Stimulated activated memory B cell treated with anti-CD40 and anti-IgM and Interleukin-4, amounts not matched to agents 10 μg/mL and 1 μg/mL and 100 μg/mL, for 72 hours (primary cell): ENCODE data around the gene AMPD3.

ENCODE experiments used
- ATAC-seq: fragments of 150-1000 bp; cut with Tn5 transposase; 2 replicates; pipeline ENCODE4 v1.10.0; 2021
- H3K27ac Mint-ChIP-seq: one replicate; pipeline ENCODE4 v1.8.0; 2022; ENCODE audit warnings: mild to moderate bottlenecking, mixed read lengths
- H3K27me3 Mint-ChIP-seq: one replicate; pipeline ENCODE4 v1.8.0; 2022; ENCODE audit warnings: mixed read lengths
- H3K36me3 Mint-ChIP-seq: one replicate; pipeline ENCODE4 v1.8.0; 2022; ENCODE audit warnings: mixed read lengths
- H3K4me1 Mint-ChIP-seq: one replicate; pipeline ENCODE4 v1.8.0; 2022; ENCODE audit warnings: mixed read lengths
- H3K4me3 Mint-ChIP-seq: one replicate; pipeline ENCODE4 v1.8.0; 2022; ENCODE audit warnings: mild to moderate bottlenecking, moderate library complexity, mixed read lengths
- H3K9me3 Mint-ChIP-seq: one replicate; pipeline ENCODE4 v1.8.0; 2022; ENCODE audit warnings: mixed read lengths

Gene AMPD3

DNA sequence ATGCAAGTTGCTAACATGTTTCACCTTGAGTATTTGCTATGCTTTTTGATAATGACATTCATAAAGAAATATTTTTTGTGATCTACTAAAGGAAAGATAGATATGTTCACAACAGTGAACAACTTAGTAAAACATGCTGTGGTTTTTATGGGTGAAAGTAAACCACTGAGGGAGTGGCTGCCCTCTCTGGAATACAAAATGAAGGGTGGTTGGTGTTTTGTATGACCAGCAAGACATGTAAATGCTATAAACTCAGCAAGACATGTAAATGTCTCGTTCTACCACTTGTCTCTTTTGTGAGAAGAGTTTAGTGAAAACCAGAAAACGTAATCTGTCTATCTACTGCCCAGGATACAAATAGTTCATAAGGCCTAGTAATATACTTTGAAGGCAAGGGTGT is 7.6 kb upstream of the AMPD3 start:
- H3K27ac Mint-ChIP-seq, result no peak overlapping the region
- ATAC-seq, result no peak
- peaks cover 50% of the 10 kb centered on the region for H3K4me1 Mint-ChIP-seq
- no peaks in the 10 kb centered on the region for H3K27me3 Mint-ChIP-seq
- no peak overlapping the region for H3K4me3 Mint-ChIP-seq
- no peaks in the 10 kb centered on the region for H3K36me3 Mint-ChIP-seq
- H3K9me3 Mint-ChIP-seq, result no peaks in the 10 kb centered on the region

DNA sequence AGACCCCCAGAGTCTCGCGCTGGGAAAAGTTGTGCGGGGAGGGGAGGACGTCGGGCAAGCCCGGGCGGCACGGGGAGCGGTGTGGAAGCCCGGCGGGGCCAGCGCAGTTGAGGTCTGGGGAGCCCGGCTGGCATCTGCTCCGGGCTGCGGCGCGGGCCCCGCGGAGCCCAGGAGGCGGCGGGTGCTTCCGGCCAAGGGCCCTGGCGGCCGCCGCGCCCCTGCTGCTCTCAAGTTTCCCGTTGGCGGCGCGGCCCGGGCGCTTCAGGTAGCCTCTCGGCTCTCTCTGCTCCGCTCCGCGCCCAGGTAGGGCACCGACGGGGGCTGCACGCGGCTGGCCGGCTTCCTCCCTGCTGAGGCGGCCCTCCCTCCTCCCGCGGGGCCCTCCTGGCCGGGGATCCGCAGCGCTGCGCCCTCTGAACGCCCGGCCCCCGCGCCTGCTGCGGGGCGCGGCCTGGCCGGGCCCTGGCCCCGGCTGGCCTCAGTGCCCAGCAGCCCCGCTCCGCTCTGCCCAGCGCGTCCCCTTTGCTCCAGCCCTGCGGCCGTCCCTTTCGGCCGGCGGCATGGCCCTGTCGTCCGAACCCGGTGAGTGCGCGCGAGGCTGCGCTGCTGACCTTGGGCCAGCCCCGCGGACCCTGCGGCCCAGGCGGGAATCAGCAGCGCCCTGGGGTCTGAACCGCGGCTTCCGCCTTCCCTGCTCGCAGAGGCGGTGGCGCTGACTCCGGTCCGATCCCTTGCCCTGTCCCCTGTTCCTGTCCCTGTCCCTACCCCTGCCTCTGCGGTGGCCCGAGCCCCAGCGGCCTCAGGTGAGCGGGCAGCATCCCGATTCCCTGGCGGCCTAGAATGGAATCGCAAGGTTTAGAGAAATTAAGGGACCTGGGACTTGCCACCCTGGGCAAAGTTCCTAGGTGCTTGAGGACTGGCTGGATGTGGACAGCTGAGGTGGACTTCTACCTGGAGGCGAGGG is 4.3 kb upstream of the AMPD3 start:
- peak overlapping the region; percentile 91 for H3K27ac Mint-ChIP-seq
- H3K4me1 Mint-ChIP-seq, result peaks cover 54% of the 10 kb centered on the region
- peak; percentile 60 for ATAC-seq
- H3K9me3 Mint-ChIP-seq, result no peaks in the 10 kb centered on the region
- no peaks in the 10 kb centered on the region for H3K36me3 Mint-ChIP-seq
- H3K4me3 Mint-ChIP-seq, result peak overlapping the region; percentile 79
- no peaks in the 10 kb centered on the region for H3K27me3 Mint-ChIP-seq

DNA sequence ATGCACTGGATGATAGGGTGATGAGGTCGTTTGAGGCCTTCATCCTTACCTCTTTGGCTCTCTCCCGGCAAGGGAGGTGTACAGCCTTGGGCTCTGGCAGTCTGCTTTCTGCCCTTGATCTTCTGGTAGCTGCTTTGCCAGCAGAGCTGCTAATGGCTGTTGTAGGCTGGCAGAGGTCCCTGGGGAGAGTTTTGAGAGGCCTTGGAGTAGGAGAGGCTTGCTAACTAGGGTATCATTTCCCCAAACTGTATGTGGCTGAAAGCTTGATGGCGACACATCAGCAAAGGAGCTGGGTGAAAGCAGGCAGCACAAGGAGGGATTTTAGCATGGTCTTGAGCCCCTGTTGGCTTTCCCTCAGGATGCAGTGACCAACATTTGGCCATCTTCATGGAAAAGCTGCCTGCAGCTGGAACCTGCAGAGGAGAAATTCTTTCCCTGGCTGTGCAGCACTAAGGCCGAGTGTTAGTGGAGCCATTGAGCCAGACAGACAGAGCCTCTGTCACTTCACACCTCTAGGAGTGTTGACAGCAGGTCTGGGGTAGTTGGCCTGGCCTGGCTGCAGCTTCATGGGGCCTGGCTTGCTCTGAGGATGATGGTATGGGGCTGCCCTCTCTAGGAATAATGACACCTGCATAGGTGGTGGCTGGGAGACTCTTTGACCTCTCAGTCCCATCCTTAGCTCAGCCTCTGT is 3.5 kb upstream of the AMPD3 start:
- Mint-ChIP-seq H3K4me3 (peak overlapping the region; percentile 79), H3K27ac (peak overlapping the region; percentile 91), H3K36me3 (no peaks in the 10 kb centered on the region), H3K9me3 (no peaks in the 10 kb centered on the region), H3K4me1 (peaks cover 59% of the 10 kb centered on the region), H3K27me3 (no peaks in the 10 kb centered on the region)
- peak; percentile 58 for ATAC-seq

DNA sequence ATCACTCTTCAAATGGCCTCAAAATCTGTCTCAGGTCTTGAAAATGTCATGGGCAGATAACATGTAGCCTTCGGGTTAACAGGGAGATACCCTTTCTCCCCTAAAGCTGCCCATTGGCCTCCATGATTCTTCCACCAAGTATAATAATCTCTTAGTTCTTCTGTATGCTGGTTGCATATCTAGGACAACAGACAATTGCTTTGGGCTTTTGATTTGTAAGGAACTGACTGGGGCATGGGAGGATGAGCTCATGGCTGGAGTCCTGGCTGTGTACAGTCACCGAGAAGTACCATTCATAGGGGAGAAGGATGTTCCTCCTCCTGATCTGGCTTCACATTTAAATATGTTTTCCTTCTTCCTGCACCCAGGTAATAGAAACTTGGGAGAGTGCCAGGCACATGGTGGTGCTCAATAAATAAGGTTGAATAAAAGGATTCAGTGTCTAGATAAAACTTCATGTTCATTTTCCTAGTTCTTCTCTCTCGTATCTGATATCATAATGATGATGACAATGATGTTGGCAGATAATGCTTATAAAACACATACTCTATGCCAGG is 2.8 kb upstream of the AMPD3 start:
- ATAC-seq, result no peak
- Mint-ChIP-seq H3K36me3 (no peaks in the 10 kb centered on the region), H3K27me3 (no peaks in the 10 kb centered on the region), H3K4me1 (peaks cover 66% of the 10 kb centered on the region), H3K27ac (peak overlapping the region; percentile 91), H3K9me3 (no peaks in the 10 kb centered on the region), H3K4me3 (no peak overlapping the region)

DNA sequence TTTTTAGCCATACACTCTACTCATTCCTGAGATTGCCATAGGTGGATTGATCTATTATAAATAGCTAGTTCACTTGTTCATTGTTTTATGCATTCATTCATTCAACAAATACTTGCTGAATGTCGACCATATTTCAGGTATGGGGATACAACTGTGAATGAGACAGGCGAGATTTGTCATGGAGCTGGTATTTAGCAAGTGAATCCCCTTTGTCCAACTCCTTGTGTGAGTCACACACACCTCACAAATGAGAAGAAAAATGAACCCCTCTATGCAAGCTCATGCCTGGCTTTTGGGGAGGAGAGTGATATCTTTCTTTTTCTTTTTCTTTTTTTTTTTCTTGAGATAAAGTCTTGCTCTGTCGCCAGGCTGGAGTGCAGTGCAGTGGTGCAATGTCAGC is 1.8 kb upstream of the AMPD3 start:
- no peak overlapping the region for H3K4me3 Mint-ChIP-seq

DNA sequence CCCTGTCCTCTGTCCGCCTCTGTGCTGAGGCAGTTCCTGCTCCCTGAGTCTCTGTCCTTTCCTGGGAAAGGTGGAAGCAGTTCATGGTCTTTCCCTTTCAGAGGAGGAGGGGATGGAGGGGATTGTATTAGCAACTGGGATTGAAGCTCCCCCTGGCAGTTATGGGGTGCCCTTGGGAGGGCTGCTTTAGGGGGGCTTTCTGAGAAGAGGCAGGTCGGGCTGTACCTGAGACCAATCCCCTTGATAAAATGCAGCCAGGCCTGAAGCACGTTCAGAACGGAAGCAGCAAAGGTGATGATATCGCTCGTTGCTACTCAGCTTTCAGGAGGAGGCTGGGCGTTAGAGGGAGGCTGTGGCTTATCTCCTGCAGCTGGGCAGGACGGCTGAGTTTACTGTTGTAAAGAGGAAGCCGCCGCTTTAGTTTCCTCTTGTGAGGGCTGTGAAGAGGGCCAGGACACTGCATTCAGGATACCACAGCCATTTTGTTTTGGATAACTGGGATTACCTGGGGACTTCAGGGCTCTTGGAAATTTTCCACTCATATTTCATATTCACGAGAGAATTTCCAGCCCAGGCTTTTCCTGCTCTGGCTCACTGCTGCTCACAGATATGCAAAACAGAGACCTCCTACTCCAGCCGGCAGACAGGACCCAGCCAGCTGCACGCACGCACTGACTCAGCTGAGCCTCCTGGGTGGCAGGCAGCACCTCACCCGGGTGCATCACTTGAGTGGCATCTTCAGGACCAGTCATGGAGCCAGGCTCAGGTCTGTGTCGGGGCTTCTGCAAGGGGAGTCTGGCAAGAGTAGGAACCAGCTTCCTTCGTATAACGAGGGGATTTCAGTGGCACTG is 798 bp downstream of the AMPD3 start:
- H3K36me3 Mint-ChIP-seq, result no peaks in the 10 kb centered on the region
- peak; percentile 84 for ATAC-seq

More for the DNA sequence above, 1.8 kb upstream of the AMPD3 start:
- peaks cover 74% of the 10 kb centered on the region for H3K4me1 Mint-ChIP-seq
- no peaks in the 10 kb centered on the region for H3K36me3 Mint-ChIP-seq
- H3K9me3 Mint-ChIP-seq, result no peaks in the 10 kb centered on the region
- ATAC-seq, result no peak
- no peaks in the 10 kb centered on the region for H3K27me3 Mint-ChIP-seq
- H3K27ac Mint-ChIP-seq, result peak overlapping the region; percentile 95

DNA sequence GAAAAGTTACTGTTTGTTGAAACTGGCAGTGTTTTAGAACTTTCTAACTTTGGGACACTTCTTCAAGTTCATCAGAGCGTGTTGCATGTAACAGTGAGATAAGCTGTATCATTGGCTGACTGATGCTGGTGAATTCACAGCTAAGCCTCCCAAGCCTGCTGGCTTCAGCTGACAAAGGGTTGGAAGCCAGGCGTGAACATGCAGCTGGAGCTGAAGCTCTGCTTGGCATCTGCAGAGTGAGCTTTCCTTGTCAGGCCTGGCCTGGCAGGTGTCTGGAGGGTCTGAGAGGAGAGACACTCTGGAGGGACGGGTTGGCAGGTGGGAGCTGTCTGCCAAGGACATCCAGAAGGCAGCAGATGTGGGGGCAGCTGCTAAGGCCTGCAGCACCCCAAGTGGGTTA is 1.5 kb downstream of the AMPD3 start:
- Mint-ChIP-seq H3K27me3 (no peaks in the 10 kb centered on the region), H3K9me3 (no peaks in the 10 kb centered on the region), H3K36me3 (no peaks in the 10 kb centered on the region), H3K4me3 (peak overlapping the region; percentile 93), H3K4me1 (peaks cover 87% of the 10 kb centered on the region), H3K27ac (peak overlapping the region; percentile 95)
- no peak for ATAC-seq

More for the DNA sequence above, 798 bp downstream of the AMPD3 start:
- Mint-ChIP-seq H3K4me3 (peak overlapping the region; percentile 93), H3K9me3 (no peaks in the 10 kb centered on the region), H3K4me1 (peaks cover 85% of the 10 kb centered on the region), H3K27me3 (no peaks in the 10 kb centered on the region), H3K27ac (peak overlapping the region; percentile 95)

DNA sequence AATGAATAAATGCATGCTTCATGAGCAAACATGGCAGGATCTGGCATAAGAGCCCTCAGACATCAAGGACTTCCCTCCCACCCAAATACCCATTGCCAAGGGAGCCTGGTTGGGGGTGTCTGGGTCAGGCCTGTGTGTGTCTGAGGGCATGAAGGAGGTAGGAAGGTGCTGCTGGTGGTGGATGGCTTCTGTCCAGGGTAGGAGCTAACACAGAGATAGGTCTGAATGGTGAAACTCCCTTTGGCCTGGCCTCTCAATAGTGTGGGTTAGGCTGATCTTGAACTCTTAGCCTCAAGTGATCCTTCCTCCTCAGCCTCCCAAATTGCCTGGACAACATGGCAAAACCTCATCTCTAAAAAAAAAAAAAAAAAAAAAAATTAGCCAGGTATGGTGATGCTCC is 2.8 kb downstream of the AMPD3 start:
- H3K4me3 Mint-ChIP-seq, result peak overlapping the region; percentile 93
- H3K27me3 Mint-ChIP-seq, result no peaks in the 10 kb centered on the region
- no peak for ATAC-seq
- H3K27ac Mint-ChIP-seq, result peak overlapping the region; percentile 95
- peaks cover 12% of the 10 kb centered on the region for H3K36me3 Mint-ChIP-seq
- peaks cover 84% of the 10 kb centered on the region for H3K4me1 Mint-ChIP-seq
- no peaks in the 10 kb centered on the region for H3K9me3 Mint-ChIP-seq

DNA sequence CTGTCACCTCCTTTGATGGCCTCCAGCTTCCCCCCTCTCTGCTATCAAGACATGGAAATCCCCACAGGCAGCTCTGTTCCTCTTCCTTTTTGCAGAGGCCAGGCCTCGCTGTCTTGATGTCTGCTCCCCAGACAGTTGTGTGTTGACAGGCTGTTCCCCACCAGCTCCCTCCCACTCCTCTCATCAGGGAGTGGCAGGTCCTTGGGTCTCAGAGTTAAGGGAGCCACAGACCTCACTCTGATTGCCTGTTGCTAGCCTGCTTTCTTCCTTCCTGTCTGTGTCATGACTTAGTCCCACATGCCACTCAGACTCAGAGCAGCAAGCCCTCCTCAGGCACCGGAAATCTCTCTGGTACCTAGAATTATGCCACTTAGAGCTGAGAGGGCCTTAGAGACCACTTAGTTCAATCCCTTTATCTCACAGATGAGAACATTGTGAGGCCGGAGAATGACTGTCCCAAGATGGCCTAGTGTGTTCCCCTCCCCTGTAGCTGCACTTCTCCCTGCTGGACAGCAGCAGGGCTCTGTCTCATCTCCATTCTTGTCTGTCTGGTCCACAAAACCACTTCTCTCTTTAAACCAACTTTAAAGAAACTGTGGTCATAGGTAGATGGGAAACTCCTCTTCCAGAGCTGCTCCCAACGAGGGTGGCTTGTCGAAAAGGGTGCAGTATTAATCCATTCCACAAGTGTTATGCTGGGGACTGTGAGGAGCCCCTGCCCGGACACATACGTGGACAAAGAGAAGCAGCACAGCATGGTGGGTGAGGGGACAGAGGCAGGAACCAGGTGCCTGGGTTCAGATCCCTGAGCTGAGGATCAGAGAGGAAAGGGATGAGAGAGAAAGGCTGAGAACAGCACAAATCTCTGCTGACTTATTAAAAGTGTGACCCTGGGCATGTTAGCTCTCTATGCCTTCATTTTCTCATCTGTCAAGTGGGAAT is 4.2 kb downstream of the AMPD3 start:
- H3K4me1 Mint-ChIP-seq, result peaks cover 75% of the 10 kb centered on the region
- no peaks in the 10 kb centered on the region for H3K27me3 Mint-ChIP-seq
- H3K9me3 Mint-ChIP-seq, result no peaks in the 10 kb centered on the region
- H3K4me3 Mint-ChIP-seq, result peak overlapping the region; percentile 78
- H3K27ac Mint-ChIP-seq, result peak overlapping the region; percentile 95
- peak; percentile 80 for ATAC-seq
- H3K36me3 Mint-ChIP-seq, result peaks cover 25% of the 10 kb centered on the region

DNA sequence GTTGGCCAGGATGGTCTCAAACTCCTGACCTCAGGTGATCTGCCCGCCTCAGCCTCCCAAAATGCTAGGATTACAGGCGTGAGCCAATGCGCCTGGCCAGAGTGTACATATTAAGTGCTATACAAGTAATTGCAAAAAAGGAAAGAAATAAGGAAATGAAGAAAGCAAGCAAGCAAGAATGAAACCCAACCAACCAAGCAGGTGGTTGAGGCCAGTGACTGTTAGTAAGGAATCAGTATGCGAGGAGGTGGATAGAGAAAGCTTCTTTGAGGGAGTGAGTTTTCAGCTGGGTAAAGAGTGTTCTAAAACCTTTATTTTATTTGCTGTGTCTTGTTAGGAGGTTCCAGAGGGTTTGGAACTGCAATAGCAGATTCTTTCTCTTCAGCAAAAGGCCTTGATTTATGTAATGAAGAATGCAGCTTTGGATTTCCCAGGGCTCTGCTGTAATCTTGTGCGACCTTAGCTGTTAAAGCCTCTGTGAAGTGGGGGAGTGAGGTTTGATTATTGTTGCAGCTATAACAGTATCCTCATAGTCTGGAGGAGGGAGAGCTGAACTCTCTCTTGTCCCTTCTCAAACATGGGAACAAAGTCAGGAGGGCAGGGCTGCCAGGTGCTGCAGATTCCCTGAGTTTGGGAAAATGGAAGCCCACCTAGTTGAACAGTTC is 5.7 kb downstream of the AMPD3 start:
- Mint-ChIP-seq H3K4me3 (peak overlapping the region; percentile 49), H3K27me3 (no peaks in the 10 kb centered on the region), H3K27ac (peak overlapping the region; percentile 95), H3K36me3 (peaks cover 38% of the 10 kb centered on the region), H3K4me1 (peaks cover 71% of the 10 kb centered on the region), H3K9me3 (no peaks in the 10 kb centered on the region)
- no peak for ATAC-seq

DNA sequence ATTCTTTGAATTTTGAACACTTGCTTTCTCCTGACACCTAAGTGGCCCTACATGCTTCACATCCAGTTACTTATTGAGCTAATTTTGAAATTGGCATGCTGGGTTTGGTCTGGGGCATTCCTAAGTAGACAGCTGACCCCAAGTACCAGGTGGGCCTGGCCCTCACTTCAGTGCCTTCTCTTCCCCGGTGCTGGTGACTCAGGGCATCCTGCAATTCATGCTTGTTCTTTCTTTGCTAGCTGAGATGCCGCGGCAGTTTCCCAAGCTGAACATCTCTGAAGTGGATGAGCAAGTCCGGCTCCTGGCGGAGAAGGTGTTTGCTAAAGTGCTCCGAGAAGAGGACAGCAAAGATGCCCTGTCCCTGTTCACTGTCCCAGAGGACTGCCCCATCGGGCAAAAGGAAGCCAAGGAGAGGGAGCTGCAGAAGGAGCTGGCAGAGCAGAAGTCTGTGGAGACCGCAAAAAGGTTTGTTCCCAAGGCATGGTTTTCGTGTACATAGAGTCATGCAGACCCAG is 6.3 kb downstream of the AMPD3 start:
- Mint-ChIP-seq H3K27me3 (no peaks in the 10 kb centered on the region), H3K4me1 (peaks cover 66% of the 10 kb centered on the region), H3K4me3 (no peak overlapping the region), H3K27ac (peak overlapping the region; percentile 95), H3K36me3 (peaks cover 44% of the 10 kb centered on the region), H3K9me3 (no peaks in the 10 kb centered on the region)
- no peak for ATAC-seq

DNA sequence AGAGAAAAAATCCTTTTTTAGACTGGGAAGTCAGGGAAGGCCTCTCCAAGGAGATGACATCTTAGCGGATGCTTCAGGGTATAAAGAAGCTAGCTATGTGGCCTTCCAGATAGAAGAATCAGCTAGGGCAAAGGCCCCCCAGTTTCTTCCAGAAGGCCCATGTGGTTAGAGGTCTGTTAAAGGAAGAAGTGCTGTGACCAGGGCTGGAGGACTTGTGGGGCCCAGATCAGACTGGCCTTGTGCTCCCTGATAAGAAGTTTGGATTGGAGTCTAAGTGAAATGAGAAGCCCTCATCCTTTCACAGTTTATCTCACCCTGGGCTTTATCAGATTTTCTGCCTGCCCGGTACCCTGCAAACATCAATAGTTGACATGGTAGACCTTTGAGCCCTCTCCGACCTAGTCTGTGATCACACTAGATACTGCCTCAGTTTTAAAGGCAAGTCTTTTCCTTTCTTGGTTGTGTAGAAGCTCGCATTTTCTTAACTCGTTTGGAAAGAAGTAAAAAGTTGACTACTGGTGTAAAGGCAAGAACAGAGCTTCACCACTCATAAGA is 7.8 kb downstream of the AMPD3 start:
- ATAC-seq, result no peak
- H3K4me1 Mint-ChIP-seq, result peaks cover 63% of the 10 kb centered on the region
- no peak overlapping the region for H3K27ac Mint-ChIP-seq
- no peak overlapping the region for H3K4me3 Mint-ChIP-seq
- H3K27me3 Mint-ChIP-seq, result no peaks in the 10 kb centered on the region
- H3K36me3 Mint-ChIP-seq, result peaks cover 59% of the 10 kb centered on the region
- H3K9me3 Mint-ChIP-seq, result peaks cover 4% of the 10 kb centered on the region

DNA sequence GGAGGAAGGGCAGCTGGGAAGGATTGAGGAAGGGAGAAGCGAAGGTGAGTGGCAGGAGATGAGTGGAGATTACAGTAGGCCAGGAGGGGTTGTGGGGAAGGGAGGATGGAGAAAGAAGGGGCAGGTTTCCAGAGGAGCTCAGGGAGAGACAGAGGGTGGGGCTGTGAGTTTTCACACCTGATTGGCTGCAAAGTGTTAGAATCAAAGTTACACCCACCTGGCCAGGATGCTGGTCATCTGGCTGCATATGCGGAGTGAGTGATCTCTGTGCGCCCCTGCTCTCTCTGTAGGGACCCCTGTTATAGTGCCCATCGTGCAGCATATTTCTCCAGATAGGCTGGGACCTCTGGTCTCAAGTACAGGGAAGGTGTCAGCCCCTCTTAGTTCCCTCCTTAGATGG is 18.3 kb downstream of the AMPD3 start:
- Mint-ChIP-seq H3K9me3 (peaks cover 4% of the 10 kb centered on the region), H3K4me3 (no peak overlapping the region), H3K36me3 (peaks cover 86% of the 10 kb centered on the region), H3K4me1 (peaks cover 76% of the 10 kb centered on the region), H3K27ac (peak overlapping the region; percentile 78), H3K27me3 (no peaks in the 10 kb centered on the region)
- ATAC-seq, result no peak
